Measurements from ENCODE around the gene RAC2. TPM values are rescaled to one million over a fixed set of nuclear protein-coding genes. Genes with fewer than 3 reads are reported as not detected.
A peak's percentile ranks its signal among the peaks of the same experiment; 100 is the strongest.

The RAC2 gene
- total RNA-seq, 1 donor from 2014 or later = 1.2 TPM

DNA sequence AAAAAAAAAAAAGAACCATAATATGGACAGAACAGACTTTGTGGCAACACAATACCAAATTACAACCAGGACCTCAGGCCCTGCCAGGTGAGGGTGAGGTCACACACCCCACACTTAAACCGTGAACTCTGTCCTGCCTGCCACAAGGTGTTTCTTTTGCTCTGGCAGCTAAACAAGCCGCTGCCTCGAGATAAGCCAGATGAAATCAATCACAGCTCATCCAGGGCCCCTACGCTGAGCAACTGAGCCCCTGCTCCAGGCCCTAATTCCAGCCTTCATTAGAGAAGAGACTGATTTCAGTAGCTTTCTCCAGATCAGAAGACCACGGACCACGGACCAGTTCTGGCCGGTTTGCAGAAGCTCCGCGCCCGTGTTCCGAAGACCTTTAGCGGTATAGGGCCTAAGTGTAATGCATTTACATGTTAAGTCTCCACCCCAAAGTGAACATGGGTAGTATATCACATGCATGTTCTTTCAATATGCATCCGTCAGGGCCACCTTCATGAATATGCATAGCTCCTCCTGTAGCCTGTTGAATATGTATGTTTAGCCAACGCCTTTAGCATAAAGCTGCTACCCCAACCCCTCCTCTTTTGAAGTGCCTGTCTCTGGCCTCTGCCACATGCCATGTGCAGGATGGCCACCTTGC, 14.8 kb upstream of the RAC2 start:
- no peaks in the 10 kb centered on the region for H3K9me3 Mint-ChIP-seq
- H3K27me3 Mint-ChIP-seq = peaks cover 43% of the 10 kb centered on the region

DNA sequence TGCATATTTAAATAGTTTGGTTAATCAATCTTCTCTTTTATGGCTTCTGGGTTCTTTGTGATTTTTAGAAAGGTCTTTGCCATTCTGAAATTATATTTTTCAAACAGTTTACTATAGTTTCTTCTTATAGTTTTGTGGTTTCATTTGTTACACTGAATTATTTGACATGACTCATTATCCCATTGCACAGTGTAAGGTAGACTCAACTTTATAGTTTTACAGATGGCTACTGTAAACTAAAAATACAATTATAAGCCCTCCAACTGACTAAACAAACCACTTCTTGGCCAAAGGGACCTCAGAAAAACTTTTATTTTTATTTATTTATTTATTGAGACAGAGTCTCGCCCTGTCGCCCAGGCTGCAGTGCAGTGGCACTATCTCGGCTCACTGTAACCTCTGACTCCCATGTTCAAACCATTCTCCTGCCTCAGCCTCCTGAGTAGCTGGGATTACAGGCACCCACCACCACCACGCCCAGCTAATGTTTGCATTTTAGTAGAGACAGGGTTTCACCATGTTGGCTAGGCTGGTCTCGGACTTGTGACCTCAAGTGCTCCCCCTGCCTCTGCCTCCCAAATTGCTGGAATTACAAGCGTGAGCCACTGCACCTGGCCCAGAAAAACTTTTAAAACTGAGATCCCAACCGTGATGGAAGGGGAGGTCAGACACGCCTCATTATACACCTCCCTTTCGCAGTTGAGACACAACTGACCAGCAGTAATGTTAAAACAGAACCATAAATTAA, 14.1 kb upstream of the RAC2 start:
- Mint-ChIP-seq H3K4me1 (ENCODE audit: unreplicated experiment) (peaks cover 12% of the 10 kb centered on the region), H3K27me3 (peaks cover 44% of the 10 kb centered on the region), H3K36me3 (no peaks in the 10 kb centered on the region), H3K4me3 (no peak overlapping the region), H3K9me3 (no peaks in the 10 kb centered on the region), H3K27ac (no peak overlapping the region)
- TF ChIP-seq, protein P1, sequence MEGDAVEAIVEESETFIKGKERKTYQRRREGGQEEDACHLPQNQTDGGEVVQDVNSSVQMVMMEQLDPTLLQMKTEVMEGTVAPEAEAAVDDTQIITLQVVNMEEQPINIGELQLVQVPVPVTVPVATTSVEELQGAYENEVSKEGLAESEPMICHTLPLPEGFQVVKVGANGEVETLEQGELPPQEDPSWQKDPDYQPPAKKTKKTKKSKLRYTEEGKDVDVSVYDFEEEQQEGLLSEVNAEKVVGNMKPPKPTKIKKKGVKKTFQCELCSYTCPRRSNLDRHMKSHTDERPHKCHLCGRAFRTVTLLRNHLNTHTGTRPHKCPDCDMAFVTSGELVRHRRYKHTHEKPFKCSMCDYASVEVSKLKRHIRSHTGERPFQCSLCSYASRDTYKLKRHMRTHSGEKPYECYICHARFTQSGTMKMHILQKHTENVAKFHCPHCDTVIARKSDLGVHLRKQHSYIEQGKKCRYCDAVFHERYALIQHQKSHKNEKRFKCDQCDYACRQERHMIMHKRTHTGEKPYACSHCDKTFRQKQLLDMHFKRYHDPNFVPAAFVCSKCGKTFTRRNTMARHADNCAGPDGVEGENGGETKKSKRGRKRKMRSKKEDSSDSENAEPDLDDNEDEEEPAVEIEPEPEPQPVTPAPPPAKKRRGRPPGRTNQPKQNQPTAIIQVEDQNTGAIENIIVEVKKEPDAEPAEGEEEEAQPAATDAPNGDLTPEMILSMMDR (conservative IDR thresholded peaks at IDR 0.05) = no peak
- DNase-seq (ENCODE audit: extremely low spot score, unreplicated experiment) = no peak

More for the DNA sequence above, 14.8 kb upstream of the RAC2 start:
- TF ChIP-seq, protein P1 (conservative IDR thresholded peaks at IDR 0.05) = no peak
- Mint-ChIP-seq H3K36me3 (no peaks in the 10 kb centered on the region), H3K27ac (peak overlapping the region; percentile 39), H3K4me3 (no peak overlapping the region), H3K4me1 (ENCODE audit: unreplicated experiment) (peaks cover 10% of the 10 kb centered on the region)
- no peak for DNase-seq (ENCODE audit: extremely low spot score, unreplicated experiment)

DNA sequence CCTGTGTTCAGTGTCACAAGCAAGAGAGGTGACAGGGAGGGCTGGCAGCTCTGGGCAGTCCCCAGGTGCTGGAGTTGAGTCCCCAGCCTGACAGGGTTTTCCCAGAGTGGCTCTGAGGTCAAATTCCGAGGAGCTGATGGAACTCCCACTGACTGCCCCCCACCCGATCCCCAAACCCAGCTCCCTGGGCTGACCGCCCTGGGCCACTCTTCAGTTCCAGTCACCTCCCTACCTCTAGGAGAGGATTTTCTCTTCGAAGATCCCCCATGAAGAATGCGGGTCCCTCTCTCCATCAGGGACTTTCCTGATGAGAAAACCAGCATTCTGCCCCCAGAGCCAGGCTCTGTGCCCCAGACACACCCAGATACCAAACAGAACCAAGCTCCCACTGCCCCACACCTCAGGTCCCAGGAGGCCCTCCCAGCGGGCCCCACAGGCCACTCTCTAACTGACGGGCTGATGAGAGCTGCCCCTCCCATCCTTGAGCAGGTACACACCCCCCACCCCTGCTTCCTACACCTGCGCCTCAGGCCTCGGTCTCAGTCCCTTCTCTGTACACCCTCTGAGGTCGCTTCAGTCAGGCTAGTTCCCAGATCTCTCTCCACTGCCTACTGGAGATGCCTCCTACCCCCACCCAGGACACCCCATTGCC, 12.1 kb upstream of the RAC2 start:
- Mint-ChIP-seq H3K4me1 (ENCODE audit: unreplicated experiment) (peaks cover 14% of the 10 kb centered on the region), H3K4me3 (no peak overlapping the region), H3K9me3 (no peaks in the 10 kb centered on the region), H3K27me3 (peaks cover 53% of the 10 kb centered on the region), H3K36me3 (no peaks in the 10 kb centered on the region), H3K27ac (no peak overlapping the region)
- TF ChIP-seq, protein P1 (conservative IDR thresholded peaks at IDR 0.05) = no peak
- DNase-seq (ENCODE audit: extremely low spot score, unreplicated experiment) = no peak

DNA sequence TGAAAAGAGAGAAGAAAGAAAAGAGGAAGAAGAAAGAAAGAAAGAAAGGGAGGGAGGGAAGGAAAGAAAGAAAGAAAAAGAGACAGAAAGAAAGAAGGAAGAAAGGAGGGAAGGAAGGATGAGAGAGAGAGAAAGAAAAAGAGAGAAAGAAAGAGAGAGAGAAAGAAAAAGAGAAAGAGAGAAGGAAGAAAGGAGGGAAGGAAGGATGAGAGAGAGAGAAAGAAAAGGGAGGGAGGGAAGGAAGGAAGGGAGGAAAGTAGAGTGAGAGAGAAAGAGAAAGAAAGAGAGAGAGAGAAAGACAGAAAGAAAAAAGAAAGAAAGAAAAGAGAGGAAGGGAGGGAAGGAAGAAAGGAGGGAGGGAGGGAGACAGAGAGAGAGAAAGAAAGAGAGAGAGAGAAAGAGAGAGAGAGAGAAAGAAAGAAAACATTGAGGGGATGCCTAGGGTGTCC, 11.5 kb upstream of the RAC2 start:
- no peaks in the 10 kb centered on the region for H3K36me3 Mint-ChIP-seq
- TF ChIP-seq, protein P1 (conservative IDR thresholded peaks at IDR 0.05) = no peak
- H3K9me3 Mint-ChIP-seq = no peaks in the 10 kb centered on the region
- no peak overlapping the region for H3K4me3 Mint-ChIP-seq
- H3K27me3 Mint-ChIP-seq = peaks cover 47% of the 10 kb centered on the region
- H3K4me1 Mint-ChIP-seq (ENCODE audit: unreplicated experiment) = peaks cover 14% of the 10 kb centered on the region
- H3K27ac Mint-ChIP-seq = no peak overlapping the region
- no peak for DNase-seq (ENCODE audit: extremely low spot score, unreplicated experiment)

DNA sequence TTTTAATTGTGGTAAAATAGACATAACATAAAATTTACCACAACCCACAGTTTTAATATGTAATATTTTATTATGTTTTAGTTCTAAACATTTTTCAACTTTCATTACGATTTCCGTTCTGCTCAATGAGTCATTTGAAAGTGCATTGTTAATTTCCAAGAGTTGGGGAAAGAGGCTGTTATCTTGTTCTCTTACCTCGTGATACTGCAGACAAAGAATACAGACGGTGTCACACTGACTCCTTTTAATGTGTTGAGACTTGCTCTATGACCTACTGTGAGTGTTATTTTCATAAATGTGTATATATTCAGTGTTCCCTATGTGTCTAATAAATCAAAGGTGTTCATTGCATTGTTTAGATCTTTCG, 10.8 kb upstream of the RAC2 start:
- no peaks in the 10 kb centered on the region for H3K36me3 Mint-ChIP-seq
- TF ChIP-seq, protein P1 (conservative IDR thresholded peaks at IDR 0.05) = no peak
- H3K27ac Mint-ChIP-seq = no peak overlapping the region
- no peak for DNase-seq (ENCODE audit: extremely low spot score, unreplicated experiment)
- no peaks in the 10 kb centered on the region for H3K9me3 Mint-ChIP-seq
- no peak overlapping the region for H3K4me3 Mint-ChIP-seq
- H3K4me1 Mint-ChIP-seq (ENCODE audit: unreplicated experiment) = peaks cover 14% of the 10 kb centered on the region
- H3K27me3 Mint-ChIP-seq = peaks cover 42% of the 10 kb centered on the region

All from type B pancreatic cell (in vitro differentiated cells).